Mesothelial cell of epicardium (in vitro differentiated cells): ENCODE measurements around the gene MED22. TPM values are rescaled to one million over a fixed set of nuclear protein-coding genes. Genes with fewer than 3 reads are reported as not detected.
A peak's percentile ranks its signal among the peaks of the same experiment; 100 is the strongest.

Experiments
- DNase-seq, 2 experiments: peaks; one replicate each; pipeline ENCODE4 v3.0.0; 2021; ENCODE audit warnings: low spot score in 2 of 2; ENCODE audit not compliant: unreplicated experiment in 2 of 2
- H3K27ac Mint-ChIP-seq: 2 replicates; pipeline ENCODE4 v1.8.0; 2021; ENCODE audit warnings: mixed read lengths
- H3K27me3 Mint-ChIP-seq: 2 replicates; pipeline ENCODE4 v1.8.0; 2021; ENCODE audit warnings: low read depth, mixed read lengths
- H3K36me3 Mint-ChIP-seq: 2 replicates; pipeline ENCODE4 v1.8.0; 2021; ENCODE audit warnings: mixed read lengths
- H3K4me1 Mint-ChIP-seq: 2 replicates; pipeline ENCODE4 v1.8.0; 2021; ENCODE audit warnings: mixed read lengths
- H3K4me3 Mint-ChIP-seq: 2 replicates; pipeline ENCODE4 v1.8.0; 2021; ENCODE audit warnings: mild to moderate bottlenecking, moderate library complexity, mixed read lengths
- H3K9me3 Mint-ChIP-seq: 2 replicates; pipeline ENCODE4 v1.8.0; 2021; ENCODE audit warnings: mixed read lengths
- total RNA-seq: library from RNA; stranded (reverse); gene quantifications from 3 replicates; pipeline ENCODE4 v1.2.1, GENCODE V29; 2021
- TF ChIP-seq, protein P1 (sequence below): fragments of 200-600 bp; sonication (generic); IDR thresholded peaks from one replicate; pipeline ENCODE4 v1.5.0; 2021; ENCODE audit warnings: antibody characterized with exemption; ENCODE audit not compliant: unreplicated experiment

The MED22 gene
- total RNA-seq, 1 donor from 2014 or later, result 35.1 TPM

DNA sequence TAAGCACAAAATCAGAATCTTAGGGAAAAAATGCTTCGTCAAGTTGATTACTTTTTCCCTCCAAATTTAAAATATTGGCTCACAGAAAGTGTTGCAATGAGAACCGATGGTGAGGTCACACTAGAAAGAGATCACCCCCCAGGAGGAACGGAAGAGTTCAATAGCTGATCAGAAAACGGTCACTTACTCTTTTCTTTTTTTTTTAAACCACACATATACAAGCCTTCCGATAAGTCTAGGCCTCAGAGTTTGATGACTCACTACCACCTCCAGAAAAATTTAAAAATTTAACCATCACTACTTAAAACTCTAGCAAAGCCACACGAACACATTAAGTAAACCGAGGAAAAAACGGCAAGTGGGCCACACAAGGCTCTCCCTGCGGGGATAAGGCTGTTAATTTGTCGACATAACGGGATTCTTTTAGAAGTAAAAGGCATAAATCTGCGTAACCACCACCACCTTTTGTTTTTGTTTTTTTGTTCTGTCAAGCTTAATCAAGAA lies 26.7 kb upstream of the MED22 start:
- H3K27me3 Mint-ChIP-seq, result no peaks in the 10 kb centered on the region
- no peaks in the 10 kb centered on the region for H3K9me3 Mint-ChIP-seq
- no peak for DNase-seq
- peaks cover 2% of the 10 kb centered on the region for H3K36me3 Mint-ChIP-seq
- TF ChIP-seq, protein P1, sequence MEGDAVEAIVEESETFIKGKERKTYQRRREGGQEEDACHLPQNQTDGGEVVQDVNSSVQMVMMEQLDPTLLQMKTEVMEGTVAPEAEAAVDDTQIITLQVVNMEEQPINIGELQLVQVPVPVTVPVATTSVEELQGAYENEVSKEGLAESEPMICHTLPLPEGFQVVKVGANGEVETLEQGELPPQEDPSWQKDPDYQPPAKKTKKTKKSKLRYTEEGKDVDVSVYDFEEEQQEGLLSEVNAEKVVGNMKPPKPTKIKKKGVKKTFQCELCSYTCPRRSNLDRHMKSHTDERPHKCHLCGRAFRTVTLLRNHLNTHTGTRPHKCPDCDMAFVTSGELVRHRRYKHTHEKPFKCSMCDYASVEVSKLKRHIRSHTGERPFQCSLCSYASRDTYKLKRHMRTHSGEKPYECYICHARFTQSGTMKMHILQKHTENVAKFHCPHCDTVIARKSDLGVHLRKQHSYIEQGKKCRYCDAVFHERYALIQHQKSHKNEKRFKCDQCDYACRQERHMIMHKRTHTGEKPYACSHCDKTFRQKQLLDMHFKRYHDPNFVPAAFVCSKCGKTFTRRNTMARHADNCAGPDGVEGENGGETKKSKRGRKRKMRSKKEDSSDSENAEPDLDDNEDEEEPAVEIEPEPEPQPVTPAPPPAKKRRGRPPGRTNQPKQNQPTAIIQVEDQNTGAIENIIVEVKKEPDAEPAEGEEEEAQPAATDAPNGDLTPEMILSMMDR, result no peak
- H3K4me1 Mint-ChIP-seq, result peaks cover 22% of the 10 kb centered on the region
- peak overlapping the region; percentile 97 for H3K4me3 Mint-ChIP-seq
- peak overlapping the region; percentile 99 for H3K27ac Mint-ChIP-seq

- no peak for DNase-seq
- TF ChIP-seq, protein P1, result no peak
- Mint-ChIP-seq H3K27ac (no peak overlapping the region), H3K27me3 (no peaks in the 10 kb centered on the region), H3K36me3 (peaks cover 2% of the 10 kb centered on the region), H3K4me1 (peaks cover 23% of the 10 kb centered on the region), H3K4me3 (no peak overlapping the region), H3K9me3 (no peaks in the 10 kb centered on the region)
These were observed 24.2 kb upstream of the MED22 start for GRCh38 chr9:133372144-133372543.

DNA sequence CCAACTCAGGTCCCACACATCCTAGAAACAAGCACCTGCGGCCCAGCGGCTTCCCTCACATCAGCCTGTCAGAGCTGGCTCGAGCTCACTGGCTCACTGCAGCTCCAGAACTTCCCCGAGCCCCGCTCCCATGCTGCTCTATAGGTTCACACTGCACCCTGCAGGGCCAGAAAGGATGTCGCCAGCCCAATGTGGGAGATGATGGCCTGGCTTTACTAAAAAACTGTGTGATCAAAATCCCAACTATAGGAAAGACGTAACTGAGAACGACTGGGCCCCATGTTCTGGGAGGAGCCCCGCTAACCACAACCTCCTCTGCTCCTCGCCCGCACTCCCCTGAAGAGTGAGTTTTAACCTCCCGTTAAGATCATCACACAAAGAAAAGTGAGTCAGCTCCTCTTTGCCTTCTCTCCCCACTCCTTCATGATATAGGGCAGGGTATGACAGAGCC lies 23.4 kb upstream of the MED22 start:
- no peaks in the 10 kb centered on the region for H3K27me3 Mint-ChIP-seq
- no peak for DNase-seq

GRCh38 chr9:133370685-133371084 lies 22.8 kb upstream of the MED22 start:
- Mint-ChIP-seq H3K27ac (no peak overlapping the region), H3K36me3 (peaks cover 2% of the 10 kb centered on the region), H3K4me1 (peaks cover 23% of the 10 kb centered on the region), H3K4me3 (no peak overlapping the region), H3K9me3 (no peaks in the 10 kb centered on the region), H3K27me3 (no peaks in the 10 kb centered on the region)
- TF ChIP-seq, protein P1, result no peak
- no peak for DNase-seq

More for the DNA sequence above, 23.4 kb upstream of the MED22 start:
- H3K9me3 Mint-ChIP-seq, result no peaks in the 10 kb centered on the region
- H3K4me1 Mint-ChIP-seq, result peaks cover 23% of the 10 kb centered on the region
- H3K36me3 Mint-ChIP-seq, result peaks cover 2% of the 10 kb centered on the region
- no peak overlapping the region for H3K27ac Mint-ChIP-seq
- no peak overlapping the region for H3K4me3 Mint-ChIP-seq
- TF ChIP-seq, protein P1, result no peak

DNA sequence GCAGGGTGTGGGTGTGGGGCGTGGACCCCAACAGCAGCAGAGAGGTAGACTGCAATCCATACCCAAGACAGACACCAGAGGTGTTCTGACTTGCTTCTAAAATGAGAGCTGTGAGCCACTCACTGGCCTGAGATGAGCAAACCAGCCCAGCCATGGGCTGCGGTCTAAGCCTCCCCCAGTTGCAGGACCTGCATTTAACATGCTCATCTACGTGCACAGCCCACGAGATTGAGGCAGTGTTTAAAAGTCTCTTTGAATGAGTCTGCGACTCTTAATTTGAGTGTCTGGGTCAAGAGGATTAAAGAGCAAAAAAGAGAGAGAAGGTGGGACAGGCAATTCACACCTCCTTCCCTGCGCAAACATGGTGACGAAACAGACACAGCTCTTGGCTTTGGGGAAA lies 22.0 kb upstream of the MED22 start:
- TF ChIP-seq, protein P1, result no peak
- Mint-ChIP-seq H3K4me3 (no peak overlapping the region), H3K27me3 (no peaks in the 10 kb centered on the region), H3K27ac (no peak overlapping the region), H3K36me3 (peaks cover 6% of the 10 kb centered on the region), H3K4me1 (peaks cover 21% of the 10 kb centered on the region), H3K9me3 (no peaks in the 10 kb centered on the region)
- no peak for DNase-seq

DNA sequence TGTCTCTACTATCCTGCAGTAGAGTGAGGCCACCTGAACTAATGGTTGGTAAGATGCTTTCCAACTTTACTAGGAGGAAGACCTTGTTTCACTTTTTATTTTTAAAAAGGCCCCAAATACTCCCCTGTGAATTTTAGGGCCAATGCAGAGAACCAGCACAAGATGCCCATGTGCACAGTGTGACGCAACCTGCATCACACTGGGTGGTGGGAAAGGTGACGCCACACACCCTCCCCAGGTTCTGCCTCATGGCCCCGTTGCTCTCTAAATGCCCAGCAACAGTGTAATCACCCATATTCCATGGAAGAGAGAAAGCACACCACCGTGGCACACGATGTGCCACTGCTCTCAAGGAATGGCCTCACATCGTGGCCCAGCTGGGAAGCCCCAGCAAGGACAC lies 21.5 kb upstream of the MED22 start:
- Mint-ChIP-seq H3K36me3 (peaks cover 6% of the 10 kb centered on the region), H3K9me3 (no peaks in the 10 kb centered on the region), H3K4me3 (no peak overlapping the region), H3K27ac (no peak overlapping the region), H3K27me3 (no peaks in the 10 kb centered on the region), H3K4me1 (peaks cover 16% of the 10 kb centered on the region)
- no peak for DNase-seq
- TF ChIP-seq, protein P1, result no peak
